ENCODE measurements around the gene RSBN1L.
"Not testable (repeated sequence)": the region's sequence is repeated elsewhere in the genome, so short reads cannot be mapped to it uniquely, and the experiment has no call there.

The RSBN1L gene

DNA sequence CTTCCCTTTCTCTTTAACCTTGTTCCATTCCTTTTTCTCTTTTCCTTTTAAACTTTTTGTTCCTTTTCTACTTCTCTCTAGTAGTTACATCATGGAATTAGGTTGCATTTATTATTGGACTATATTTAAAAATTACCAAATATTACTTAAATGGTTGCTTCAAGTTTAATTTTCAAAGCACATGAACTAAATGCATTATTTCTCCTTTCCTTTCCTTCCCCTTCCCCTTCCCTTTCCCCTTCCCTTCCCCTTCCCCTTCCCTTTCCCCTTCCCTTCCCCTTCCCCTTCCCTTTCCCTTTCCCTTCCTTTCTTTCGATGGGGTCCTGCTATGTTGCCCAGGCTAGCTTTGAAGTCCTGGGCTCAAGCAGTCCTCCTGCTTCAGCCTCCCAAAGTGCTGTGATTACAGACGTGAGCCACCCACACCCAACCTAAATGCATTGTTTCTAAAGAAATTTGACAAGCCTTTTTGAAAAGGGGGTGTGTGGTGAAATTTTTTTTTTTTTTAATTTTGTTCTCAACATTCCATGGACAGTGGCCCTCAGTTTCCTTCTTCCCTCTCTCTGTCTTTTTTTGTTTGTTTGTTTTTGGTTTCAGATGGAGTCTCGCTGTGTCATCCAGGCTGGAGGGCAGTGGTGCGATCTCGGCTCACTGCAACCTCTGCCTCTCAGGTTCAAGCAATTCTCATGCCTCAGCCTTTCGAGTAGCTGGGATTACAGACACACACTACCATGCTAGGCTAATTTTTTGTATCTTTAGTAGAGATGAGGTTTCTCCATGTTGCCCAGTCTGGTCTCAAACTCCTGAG, 70.7 kb downstream of the RSBN1L start:
- no peak for DNase-seq (ENCODE audit: low read depth, low spot score)

DNA sequence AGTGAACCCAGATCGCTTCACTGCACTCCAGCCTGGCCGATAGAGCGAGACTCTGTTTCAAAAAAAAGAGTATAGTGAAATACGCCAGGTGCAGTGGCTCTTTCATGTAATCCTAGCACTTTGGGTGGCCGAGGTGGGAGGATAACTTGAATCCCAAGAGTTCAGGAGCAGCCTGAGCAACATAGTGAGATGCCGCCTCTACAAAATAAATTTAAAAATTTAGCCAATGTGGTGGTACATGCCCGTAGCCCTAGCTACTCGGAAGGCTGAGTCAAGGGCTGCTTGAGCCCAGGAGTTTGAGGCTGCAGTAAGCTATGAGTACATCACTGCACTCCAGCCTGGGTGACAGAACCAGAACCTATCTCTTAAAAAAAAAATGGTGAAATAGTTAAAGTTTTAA, 74.1 kb downstream of the RSBN1L start:
- no peak for DNase-seq (ENCODE audit: low read depth, low spot score)

DNA sequence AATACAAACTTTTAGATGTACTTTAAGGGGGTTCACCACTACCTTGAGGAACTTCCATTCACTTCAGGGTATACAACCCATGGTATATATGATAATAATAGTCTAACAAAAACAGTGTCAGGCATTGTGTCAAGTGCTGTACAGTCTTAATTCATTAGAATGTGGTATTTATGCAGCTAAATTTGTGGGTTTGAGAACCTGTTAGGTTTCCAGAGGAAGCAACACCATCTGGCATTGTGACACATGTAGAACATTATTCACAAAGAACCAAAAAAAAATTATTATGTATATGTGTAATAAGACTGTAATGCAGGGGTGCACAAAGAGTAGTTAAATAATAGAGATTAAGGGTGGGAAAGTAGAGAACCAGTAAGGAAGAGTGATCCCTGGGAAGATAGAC, 75.6 kb downstream of the RSBN1L start:
- DNase-seq (ENCODE audit: low read depth, low spot score), result no peak

DNA sequence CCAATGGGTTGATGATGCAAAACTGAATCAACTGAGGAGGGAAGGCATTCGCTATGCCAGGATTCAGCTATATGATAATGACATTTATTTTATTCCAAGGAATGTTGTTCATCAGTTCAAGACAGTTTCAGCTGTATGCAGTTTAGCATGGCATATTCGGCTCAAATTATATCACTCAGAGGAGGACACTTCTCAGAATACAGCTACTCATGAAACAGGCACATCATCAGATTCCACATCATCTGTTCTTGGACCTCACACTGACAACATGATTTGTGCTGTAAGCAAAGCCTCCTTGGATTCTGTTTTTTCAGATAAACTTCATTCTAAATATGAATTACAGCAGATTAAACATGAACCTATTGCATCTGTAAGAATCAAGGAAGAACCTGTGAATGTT, 82.3 kb downstream of the RSBN1L start:
- no peak for DNase-seq (ENCODE audit: low read depth, low spot score)

DNA sequence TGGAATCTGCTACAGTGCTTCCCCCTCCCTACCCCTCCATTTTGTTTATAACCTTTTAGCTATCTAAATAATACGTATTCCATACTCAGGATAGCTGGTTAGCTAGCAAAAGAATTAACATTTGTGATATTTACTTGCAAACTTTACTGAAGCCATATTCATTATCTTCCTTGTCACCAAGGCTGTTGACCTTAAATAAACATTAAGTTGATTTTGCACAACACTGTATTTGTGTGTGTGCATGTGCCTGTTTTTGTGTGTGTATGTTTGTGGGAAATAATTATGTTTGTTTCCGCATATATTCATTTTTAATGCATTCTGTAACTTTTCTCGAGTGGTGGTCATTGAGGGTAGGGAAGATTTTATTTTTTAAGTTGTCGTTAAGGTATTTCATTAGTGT, 86.1 kb downstream of the RSBN1L start:
- DNase-seq (ENCODE audit: low read depth, low spot score), result no peak

DNA sequence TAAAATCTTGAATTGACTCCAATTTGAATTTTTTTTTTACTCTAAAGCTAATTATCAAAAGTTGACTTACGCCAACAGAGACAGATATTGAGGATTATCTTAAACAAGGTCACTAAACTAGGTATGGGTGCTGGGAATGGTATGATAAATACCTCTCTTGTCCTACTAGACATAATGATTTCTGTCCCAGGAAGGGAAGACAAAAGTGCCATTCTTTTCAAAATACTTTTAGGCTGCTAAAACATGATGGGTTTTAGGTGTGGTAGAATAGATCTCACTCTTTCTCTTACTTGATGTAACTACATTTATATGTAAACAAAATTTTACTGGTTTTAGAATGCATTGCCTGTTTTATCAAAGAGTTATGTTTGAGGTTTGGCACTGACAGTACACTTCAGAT, 86.9 kb downstream of the RSBN1L start:
- DNase-seq (ENCODE audit: low read depth, low spot score), result no peak

DNA sequence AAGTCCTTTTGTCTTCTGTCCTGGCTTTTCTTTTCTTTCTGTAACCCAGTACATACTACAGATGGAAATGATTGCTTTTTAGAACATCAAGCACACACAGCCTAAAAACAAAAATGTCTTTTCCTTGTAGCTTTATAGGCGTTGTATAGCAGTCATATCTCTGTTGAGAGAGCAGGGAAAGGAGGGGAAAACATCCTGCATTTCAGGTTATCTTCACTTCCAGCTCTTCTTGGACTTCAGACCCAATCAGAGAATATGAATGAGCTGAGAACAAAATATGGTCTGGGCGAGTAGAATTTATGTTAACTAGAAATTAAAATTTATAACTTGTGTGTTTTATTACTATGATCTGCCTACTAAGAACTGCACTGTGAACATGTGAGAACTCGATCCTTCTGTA, 87.3 kb downstream of the RSBN1L start:
- no peak for DNase-seq (ENCODE audit: low read depth, low spot score)

DNA sequence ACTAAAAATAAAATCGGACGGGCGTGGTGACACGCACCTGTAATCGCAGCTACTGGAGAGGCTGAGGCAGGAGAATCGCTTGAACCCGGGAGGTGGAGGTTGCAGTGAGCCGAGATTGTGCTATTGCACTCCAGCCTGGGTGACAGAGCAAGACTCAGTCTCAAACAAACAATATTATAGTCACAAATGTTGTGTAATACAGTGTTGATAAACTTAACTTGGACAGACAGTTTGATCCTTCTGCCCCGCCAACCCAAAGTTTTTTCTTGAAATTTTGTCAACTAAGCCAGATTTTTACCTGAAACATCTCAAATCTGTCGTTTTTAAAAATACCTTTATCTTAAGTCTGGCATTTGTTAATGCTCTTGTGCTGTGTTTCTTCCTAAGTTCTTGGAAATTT, 88.2 kb downstream of the RSBN1L start:
- DNase-seq (ENCODE audit: low read depth, low spot score), result not testable (repeated sequence)

DNA sequence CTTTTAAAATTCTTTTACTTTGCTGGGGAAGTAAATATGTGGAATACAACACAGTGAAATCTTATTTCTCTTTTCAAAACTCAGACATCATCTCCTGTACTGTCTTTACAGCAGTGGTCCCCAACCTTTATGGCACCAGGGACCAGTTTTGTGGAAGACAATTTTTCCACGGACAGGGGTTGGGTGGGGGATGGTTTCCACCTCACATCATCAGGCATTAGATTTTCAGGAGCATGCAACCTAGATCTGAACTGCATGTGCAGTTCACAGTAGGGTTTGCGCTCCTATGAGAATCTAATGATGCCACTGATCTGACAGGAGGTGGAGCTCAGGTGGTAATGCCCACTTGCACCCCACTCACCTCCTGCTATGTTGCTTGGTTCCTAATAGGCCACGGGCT, 89.8 kb downstream of the RSBN1L start:
- no peak for DNase-seq (ENCODE audit: low read depth, low spot score)

DNA sequence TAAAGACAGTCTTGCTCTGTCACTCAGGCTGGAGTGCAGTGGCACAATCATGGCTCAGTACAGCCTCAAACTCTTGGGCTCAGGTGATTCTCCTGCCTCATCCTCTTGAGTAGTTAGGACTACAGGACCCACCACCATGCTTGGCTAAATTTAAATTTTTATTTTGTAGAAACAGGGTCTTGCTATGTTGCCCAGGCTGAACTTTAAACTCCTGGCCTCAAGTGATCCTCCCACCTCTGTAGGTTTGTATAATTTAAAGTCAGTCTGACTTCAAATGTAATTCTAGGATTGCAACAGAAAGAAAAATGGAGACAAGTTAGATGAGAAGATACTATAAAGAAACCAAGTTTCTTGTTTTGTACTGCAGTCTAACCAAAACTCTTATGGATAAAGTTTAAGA, 90.5 kb downstream of the RSBN1L start:
- DNase-seq (ENCODE audit: low read depth, low spot score), result no peak

DNA sequence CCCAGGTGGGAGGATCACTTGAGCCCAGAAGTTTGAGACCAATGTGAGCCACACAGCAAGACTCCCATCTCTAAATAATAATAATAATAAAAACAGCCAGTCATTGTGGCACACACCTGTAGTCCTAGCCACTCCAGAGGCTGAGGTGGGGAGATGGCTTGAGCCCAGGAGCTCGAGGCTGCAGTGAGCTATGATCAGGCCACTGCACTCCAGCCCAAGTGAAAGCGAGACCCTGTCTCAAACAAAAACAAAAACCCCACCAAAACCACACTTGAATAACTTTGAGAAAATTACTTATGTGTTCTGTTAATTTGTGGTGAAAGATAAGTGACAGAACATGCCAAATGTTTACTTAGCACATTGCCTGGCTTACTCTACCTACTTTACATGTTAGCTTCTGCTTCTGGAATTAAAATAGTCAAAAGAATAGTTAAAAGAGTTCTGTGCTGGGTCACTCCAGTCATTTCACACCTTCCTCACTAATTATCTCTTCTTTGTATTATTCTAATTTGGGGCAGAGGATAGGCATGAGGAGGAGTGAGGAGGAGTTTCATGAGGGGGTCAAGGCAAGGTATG, 92.2 kb downstream of the RSBN1L start:
- no peak for DNase-seq (ENCODE audit: low read depth, low spot score)

DNA sequence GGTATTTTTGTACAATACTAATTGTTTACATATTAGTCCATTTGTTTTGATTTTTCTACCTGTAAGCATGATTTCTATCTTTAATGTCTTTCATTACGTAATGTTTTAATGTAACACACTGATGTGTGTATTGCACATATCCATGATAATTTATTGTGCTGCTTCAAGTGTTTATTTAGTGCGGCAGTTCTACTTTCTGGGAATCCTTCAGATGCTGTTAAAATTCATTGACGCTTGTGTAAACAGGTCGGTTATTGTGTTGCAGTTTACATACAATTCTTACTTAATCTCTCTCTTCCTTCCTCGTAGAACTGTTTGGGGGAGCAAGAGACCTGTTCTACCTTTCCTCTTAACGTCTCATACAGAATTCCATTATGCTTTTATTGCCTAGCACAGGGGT, 95.1 kb downstream of the RSBN1L start:
- DNase-seq (ENCODE audit: low read depth, low spot score), result no peak

DNA sequence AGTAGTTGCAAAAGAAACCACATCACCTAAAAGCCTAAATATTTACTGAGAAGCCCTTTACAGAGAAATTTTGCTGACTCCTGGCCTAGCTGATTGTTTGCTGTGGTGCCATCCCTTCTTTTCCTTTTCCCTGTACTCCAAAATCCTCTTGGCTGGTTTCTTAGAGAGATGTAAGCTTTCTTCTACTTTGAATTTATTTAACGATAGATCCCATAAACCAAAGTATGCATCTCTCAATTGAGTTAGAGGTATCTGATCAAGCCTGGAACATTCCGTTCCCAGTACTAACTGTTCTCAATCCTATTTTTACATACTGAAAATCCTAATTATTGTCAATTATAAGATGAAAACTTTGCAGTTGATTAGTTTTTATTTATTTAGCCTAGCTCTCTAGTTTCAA, 95.7 kb downstream of the RSBN1L start:
- DNase-seq (ENCODE audit: low read depth, low spot score), result no peak

DNA sequence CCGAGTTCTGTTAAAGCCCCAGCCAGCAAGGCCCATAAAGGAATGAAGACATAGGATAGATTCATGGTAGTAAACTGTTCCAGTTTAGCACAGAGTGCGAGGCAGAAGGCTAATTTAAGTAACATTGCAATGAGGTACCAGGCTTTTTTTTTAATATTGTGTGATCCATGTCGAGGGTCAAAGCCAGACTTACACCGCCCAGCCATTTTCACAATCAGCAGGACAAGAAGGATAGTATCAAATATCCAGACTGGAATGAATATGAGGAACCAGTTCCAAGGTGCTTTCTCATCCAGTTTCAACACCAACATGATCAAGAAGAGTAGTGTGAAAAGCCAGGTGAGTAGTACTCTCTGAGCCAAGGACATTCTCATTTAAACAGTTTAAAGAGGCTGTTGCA, 97.7 kb downstream of the RSBN1L start:
- no peak for DNase-seq (ENCODE audit: low read depth, low spot score)

DNA sequence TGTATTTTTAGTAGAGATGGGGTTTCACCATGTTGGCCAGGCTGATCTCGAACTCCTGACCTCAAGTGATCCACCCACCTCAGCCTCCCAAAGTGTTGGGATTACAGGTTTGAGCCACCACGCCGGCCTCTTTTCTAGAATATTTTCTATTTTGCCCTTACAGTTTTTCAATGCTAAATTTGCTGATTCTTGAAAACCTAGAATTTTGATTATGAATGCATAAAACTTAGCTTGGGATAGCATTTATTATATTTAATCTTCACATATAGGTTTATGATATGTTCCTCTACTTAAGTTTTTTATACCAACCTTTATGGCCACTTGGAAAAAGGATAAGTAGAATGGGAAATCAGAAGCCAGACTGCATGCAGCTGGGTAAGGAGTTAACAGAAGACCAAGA, 99.8 kb downstream of the RSBN1L start:
- no peak for DNase-seq (ENCODE audit: low read depth, low spot score)

DNA sequence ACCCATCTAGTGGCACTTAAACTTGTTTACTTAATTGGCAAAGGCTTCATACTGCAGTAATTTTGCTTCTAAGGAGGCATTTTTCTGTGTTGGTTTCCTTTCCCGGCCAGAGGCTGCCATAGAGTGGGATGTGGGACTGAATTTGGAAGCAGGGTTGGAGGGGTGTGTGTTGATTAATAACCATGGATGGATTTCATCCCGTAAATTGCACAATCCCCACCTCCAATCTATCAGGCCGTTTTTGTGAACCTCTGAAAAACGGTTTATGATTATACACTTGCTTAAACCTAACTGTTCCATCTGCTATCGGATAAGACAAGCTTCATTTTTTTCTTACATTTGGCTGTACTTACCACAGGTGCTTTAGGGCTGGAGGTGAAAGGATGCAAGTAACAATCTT, 100.7 kb downstream of the RSBN1L start:
- no peak for DNase-seq (ENCODE audit: low read depth, low spot score)

DNA sequence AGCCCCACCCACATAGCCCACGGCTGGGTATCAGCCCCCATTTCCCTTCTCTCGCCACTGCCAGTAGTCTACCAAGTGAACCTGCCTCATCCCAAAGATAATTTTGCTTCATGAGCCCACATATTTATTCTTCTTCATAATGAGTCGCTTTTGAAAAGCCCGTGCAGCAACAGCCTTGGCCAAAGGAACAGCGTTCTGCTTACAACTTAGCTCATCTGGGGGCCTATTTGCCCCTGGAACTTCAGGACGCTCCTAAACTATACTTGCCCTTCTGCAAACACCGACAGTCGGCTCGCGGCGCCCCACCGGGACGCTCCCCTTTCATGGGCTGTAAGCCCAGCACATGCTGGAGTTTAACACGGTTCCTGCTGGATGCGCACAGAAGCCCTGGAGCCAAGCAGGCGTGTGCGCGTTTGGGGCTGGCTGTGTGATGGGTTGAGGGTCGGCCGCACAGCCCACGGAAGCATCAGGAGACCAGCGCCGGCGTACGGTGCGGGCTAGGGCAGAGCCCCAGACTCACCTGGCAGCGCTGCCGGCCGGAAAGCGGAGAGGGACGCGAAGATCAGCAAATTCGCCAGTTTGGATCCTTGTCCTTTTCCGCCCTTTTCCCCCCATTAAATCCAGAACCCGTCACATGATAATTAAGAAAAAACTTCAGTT, 101.6 kb downstream of the RSBN1L start:
- no peak for DNase-seq (ENCODE audit: low read depth, low spot score)

DNA sequence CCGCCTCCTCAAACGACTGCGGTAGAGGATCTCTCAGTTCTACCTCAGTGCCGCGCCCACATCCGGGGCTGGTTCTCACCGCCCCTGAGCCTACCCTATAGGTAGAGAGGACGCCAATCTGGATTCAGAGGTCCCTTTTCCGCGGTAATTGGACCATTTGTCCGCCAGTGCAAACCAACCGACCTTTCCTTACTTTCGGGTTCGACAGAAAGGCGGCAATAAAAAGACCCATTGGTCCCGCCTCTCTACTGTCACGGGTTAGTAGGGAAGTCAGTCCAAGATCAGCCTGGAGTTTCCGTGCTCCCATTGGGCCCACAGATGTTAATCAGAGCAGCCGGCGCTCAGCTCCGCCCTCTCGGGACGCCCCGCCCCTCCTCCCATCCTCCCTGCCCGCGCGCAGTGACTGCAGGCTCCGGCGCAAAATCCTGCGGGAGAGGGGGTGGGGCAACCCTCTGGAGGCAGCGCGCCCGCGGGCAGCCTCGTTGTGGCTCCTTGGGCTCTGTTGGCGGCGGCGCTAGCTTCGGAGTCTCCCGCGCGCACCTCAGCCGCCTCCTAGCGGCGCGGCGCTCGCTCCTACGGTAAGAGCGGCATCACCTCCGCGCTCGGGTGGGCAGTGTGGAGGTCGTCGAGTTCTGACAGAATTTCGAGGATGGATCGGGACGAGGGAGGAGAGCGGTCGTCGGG, 102.3 kb downstream of the RSBN1L start, which contains the start of the genes PHTF2 and TMEM60:
Gene PHTF2 (plus strand): TSS at position 380 of the 684 bp plus-strand sequence.
Gene TMEM60 (minus strand): TSS at position 41 of the 684 bp plus-strand sequence. CDS start 4,061 bp downstream, outside the sequence.
- peak; percentile 99 for DNase-seq (ENCODE audit: low read depth, low spot score)

DNA sequence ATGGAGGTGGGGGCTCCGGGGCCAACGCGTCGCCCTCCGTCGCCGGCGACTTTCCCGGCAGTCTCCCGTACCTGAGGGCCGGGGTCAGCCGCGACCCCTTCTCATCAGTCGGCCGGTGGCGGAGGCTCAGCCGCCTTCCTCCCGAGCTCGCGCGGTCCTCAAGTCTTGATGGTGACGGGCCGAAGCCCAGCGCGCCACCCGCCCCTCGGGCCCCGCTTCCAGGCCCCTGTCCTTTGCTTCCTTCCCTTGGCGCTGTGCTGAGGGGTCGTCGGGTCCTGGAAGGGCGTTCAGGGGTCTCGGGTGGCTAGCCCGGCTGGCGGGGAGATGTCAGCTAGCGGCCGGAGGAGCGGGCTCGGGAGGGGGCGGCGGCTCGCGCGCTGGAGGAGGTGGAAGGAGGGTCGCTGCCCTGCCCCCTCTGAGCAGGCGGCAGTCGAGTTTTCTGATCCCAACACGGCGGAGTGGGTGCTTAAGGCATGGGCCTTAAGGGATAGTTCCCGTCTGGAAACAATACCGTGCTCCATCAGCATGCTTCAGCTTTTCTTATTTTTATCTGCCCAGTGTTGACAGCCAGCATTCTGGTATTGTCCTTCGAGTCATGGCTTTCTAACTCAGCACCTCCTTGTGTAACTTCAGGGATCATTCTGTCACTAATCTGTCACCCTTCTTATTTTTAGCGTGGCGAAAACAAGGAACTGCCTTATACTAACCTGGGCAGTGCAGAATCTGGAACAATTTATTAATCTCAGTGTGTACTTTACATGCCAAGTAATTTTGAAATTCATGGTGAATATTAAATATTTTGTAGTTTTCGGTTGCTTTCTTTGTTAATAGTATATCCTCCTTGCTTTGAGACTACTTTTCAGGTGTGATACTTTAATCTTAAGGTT, 103.1 kb downstream of the RSBN1L start:
- peak; percentile 8 for DNase-seq (ENCODE audit: low read depth, low spot score)

DNA sequence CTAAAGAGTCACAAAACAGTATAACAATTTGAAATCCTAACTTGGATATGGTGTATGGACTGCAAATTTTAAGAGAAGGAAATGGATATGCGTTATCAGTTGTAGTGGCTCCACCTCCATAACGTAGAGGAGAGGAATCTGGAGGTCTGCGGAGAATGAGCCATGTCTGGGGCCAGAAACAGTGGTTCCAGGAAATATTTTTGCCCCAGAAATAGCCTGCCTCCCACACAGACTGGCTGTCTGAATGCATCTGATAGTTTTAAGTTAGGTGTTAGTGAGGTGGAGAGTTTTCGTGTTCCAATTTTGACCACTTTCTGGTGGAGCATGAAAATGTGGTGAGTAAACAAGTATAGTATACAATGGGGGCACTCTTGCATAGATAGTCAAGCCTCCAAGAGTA, 103.9 kb downstream of the RSBN1L start:
- no peak for DNase-seq (ENCODE audit: low read depth, low spot score)

DNA sequence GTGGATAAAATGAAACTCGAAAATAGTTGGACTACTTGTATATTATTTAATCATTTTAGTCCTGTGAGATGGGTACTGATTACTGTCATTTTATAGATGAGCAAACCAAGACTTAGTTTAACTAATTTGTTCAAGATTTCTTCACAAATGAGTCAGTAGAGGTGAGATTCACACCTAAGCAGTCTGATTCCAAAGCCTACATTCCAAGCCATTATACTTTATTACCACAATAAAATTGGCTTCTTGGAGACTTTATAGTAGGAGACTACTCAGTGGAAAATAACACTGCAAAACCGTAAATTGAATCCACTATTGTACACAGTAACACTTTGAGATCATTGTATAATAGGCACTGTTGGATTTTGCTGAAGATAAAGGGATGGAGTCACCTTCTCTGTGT, 104.5 kb downstream of the RSBN1L start:
- no peak for DNase-seq (ENCODE audit: low read depth, low spot score)
